ENCODE measurements around the gene STRN3. TPM values are rescaled to one million over a fixed set of nuclear protein-coding genes. Genes with fewer than 3 reads are reported as not detected.

The STRN3 gene
- total RNA-seq, 2 experiments from 2014 or later: 22.3 to 25.4 TPM

DNA sequence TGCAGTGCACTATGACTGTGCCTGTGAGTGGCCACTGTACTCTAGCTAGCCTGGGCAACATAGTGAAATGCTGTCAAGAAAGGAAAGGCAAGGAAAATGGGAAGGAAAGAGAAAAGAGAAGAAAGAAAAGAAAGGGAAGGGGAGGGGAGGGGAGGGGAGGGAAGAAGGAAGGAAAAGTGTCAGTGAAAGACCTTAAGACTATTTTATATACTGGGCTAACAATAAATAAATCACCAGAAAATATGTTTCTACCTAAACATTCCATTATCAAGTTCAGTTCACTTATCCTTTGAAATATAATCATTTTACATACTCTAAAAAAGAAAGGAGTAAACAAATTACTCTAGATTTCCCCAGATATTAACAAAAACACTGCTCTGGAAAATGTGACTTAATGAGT lies 129.7 kb downstream of the STRN3 start:
- no peak overlapping the region for H3K27ac Mint-ChIP-seq
- ChIA-PET POLR2A (no interaction called here), CTCF (no interaction called here)
- H3K36me3 Mint-ChIP-seq (ENCODE audit: low read depth): peaks cover 42% of the 10 kb centered on the region
- no peak overlapping the region for H3K4me3 Mint-ChIP-seq
- H3K9me3 Mint-ChIP-seq: no peaks in the 10 kb centered on the region
- no peaks in the 10 kb centered on the region for H3K27me3 Mint-ChIP-seq
- DNase-seq: no peak
- peaks cover 2% of the 10 kb centered on the region for H3K4me1 Mint-ChIP-seq

GRCh38 chr14:30894923-30895515 lies 131.2 kb downstream of the STRN3 start:
- Mint-ChIP-seq H3K27me3 (no peaks in the 10 kb centered on the region), H3K4me1 (peaks cover 2% of the 10 kb centered on the region), H3K9me3 (no peaks in the 10 kb centered on the region), H3K4me3 (no peak overlapping the region), H3K27ac (no peak overlapping the region), H3K36me3 (ENCODE audit: low read depth) (peaks cover 39% of the 10 kb centered on the region)
- CTCF ChIA-PET: interaction anchor here (0.6 kb wide), 1 partner anchor 433 kb away, joined by 3 read pairs; no protein-coding TSS in a partner anchor
- POLR2A ChIA-PET: no interaction called here
- no peak for DNase-seq

DNA sequence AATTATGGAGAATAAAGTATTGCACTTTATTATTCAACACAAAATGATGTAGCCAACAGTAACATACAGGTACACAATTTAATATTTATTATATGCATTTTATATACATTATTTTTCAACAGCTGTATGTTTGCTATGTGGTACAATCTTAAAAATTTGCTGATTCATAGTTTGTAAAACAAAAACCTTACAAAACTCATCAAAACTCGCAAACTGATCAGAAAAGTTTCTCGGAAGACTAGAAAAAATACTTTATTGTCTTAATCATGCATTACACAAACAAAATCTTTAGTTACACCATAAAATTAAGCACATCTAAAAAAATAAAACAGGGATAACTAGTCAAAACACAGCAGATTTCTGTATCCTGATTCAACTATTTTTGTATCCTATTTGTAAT lies 132.4 kb downstream of the STRN3 start:
- no peaks in the 10 kb centered on the region for H3K27me3 Mint-ChIP-seq
- peaks cover 30% of the 10 kb centered on the region for H3K36me3 Mint-ChIP-seq (ENCODE audit: low read depth)
- CTCF ChIA-PET: no interaction called here
- no peak overlapping the region for H3K27ac Mint-ChIP-seq
- POLR2A ChIA-PET: no interaction called here
- peaks cover 2% of the 10 kb centered on the region for H3K4me1 Mint-ChIP-seq
- DNase-seq: no peak
- no peaks in the 10 kb centered on the region for H3K9me3 Mint-ChIP-seq
- no peak overlapping the region for H3K4me3 Mint-ChIP-seq

GRCh38 chr14:30889244-30889594 lies 137.0 kb downstream of the STRN3 start:
- Mint-ChIP-seq H3K4me3 (no peak overlapping the region), H3K9me3 (no peaks in the 10 kb centered on the region), H3K27me3 (no peaks in the 10 kb centered on the region), H3K4me1 (peaks cover 5% of the 10 kb centered on the region), H3K27ac (no peak overlapping the region), H3K36me3 (ENCODE audit: low read depth) (peaks cover 4% of the 10 kb centered on the region)
- no peak for DNase-seq
- ChIA-PET CTCF (no interaction called here), POLR2A (no interaction called here)

DNA sequence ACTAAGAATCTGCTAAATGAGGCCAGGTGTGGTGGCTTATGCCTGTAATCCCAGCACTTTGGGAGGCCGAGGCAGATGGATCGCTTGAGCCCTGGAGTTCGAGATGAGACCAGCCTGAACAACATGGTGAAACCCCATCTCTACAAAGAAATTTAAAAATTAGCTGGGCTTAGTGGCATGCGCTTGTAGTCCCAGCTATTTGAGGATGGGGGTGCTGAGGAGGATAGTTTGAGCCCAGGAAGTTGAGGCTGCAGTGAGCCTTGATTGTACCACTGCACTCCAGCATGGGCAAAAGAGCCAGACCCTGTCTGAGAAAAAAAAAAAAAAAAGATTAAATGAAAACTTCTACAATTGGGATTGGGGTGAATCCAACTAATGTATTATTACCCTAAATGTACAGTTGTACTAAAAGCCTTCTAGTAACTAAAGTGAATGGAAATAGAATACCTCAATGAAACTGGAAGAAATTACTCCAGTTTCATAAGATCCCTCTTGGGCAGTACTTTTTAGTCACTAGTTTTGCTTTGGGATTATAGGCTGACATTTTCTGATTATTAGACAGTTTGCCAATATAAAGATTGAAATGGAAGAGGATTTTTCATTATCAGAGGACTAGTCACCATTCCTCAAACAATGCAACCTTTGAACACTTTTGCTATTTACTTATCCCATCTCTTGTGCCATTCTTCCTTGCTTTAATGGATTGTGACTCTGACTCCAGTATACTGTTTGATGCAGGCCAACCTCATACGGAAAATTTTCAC lies 137.5 kb downstream of the STRN3 start:
- POLR2A ChIA-PET: interaction anchor here (0.9 kb wide), 1 partner anchor 470 kb away, joined by 3 read pairs; no protein-coding TSS in a partner anchor
- no peak overlapping the region for H3K27ac Mint-ChIP-seq
- peaks cover 7% of the 10 kb centered on the region for H3K4me1 Mint-ChIP-seq

GRCh38 chr14:30885840-30886740 lies 140.1 kb downstream of the STRN3 start:
- ChIA-PET CTCF (interaction anchor here (0.5 to 0.6 kb wide), 2 partner anchors 89 to 441 kb away, joined by 5 to 7 read pairs; no protein-coding TSS in a partner anchor), POLR2A (no interaction called here)
- H3K27ac Mint-ChIP-seq: no peak overlapping the region
- no peaks in the 10 kb centered on the region for H3K27me3 Mint-ChIP-seq
- no peaks in the 10 kb centered on the region for H3K9me3 Mint-ChIP-seq
- no peak for DNase-seq
- no peak overlapping the region for H3K4me3 Mint-ChIP-seq
- peaks cover 14% of the 10 kb centered on the region for H3K4me1 Mint-ChIP-seq
- no peaks in the 10 kb centered on the region for H3K36me3 Mint-ChIP-seq (ENCODE audit: low read depth)

More for the DNA sequence above, 137.5 kb downstream of the STRN3 start:
- Mint-ChIP-seq H3K27me3 (no peaks in the 10 kb centered on the region), H3K36me3 (ENCODE audit: low read depth) (peaks cover 3% of the 10 kb centered on the region), H3K4me3 (no peak overlapping the region), H3K9me3 (no peaks in the 10 kb centered on the region)
- CTCF ChIA-PET: interaction anchor here (1.0 kb wide), 1 partner anchor 26 kb away, joined by 4 read pairs; no protein-coding TSS in a partner anchor
- no peak for DNase-seq

DNA sequence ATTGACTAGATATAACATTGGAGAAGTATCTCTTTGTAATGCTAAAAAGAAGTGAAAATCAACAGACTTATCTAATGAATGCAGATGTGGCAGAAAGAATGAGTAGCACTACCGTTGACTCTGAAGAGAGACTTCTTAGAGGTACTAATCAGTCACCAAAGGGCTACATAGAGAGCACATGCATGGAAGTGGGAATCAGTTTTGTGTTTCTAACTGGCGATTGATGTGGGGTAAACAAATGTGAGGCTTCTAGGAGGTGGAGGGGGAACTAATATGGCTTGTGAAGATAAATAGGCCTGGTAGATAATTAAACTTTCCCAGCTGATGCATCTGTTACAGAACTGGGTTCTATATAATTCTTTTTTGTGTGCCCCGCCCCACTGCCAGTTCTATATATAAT lies 141.3 kb downstream of the STRN3 start:
- Mint-ChIP-seq H3K27ac (no peak overlapping the region), H3K4me3 (no peak overlapping the region), H3K9me3 (no peaks in the 10 kb centered on the region), H3K27me3 (no peaks in the 10 kb centered on the region), H3K4me1 (peaks cover 14% of the 10 kb centered on the region), H3K36me3 (ENCODE audit: low read depth) (no peaks in the 10 kb centered on the region)
- POLR2A ChIA-PET: no interaction called here
- DNase-seq: no peak
- CTCF ChIA-PET: no interaction called here

DNA sequence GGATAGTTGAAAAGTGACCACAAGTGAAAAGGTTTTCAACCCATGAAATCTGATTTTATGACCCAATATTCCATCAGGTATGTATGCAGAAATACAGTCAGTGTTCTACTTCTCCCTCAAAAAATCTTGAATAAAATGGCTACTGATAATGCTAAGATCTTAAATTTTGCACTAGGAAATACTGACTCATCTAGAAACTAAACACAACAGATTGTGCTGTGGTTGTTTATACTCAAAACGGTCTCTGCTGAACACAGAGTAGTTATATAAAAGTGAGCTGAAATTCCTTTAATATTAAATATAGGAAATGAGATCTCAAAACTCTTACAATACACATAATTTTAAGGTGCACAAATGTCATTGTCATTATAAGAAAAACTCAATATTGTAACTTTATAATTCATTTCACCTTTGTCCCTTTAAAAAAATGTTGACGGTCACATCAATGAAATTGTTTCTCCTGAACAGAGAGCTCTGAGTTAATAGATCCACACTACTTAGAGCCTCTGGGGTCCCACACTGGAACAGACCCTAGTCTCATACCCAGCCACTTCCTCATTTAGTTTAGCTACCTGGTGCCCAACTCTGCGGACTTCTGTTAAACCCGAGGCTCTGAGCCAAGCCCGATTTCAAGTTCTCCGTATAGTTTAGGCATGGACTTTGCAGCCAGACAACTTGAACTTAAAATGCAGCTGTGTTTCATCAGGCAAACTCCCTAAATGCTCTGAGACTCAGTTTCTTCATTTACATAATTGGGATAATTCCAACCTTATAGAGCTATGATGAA lies 142.5 kb downstream of the STRN3 start:
- Mint-ChIP-seq H3K27ac (no peak overlapping the region), H3K4me1 (peaks cover 12% of the 10 kb centered on the region), H3K9me3 (no peaks in the 10 kb centered on the region), H3K4me3 (no peak overlapping the region), H3K27me3 (no peaks in the 10 kb centered on the region), H3K36me3 (ENCODE audit: low read depth) (no peaks in the 10 kb centered on the region)
- ChIA-PET POLR2A (no interaction called here), CTCF (no interaction called here)
- no peak for DNase-seq

DNA sequence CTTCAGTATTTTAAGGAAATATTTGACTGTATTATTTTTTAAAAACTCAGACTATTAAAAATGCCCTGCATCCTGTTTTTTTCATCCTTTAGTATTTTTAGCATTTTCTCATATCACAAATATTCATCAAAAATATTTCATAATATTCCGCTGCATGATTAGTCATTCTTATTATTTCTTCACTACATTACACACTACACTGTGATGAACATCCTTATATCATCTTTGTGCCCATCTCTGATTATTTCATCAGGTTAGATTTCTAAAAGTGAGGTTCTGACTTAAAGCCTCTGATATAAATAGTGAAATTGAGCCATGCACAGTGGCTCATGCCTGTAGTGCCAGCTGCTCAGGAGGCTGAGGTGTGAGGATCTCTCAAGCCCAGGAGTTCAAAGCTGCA lies 143.7 kb downstream of the STRN3 start:
- no peaks in the 10 kb centered on the region for H3K36me3 Mint-ChIP-seq (ENCODE audit: low read depth)
- H3K4me3 Mint-ChIP-seq: no peak overlapping the region
- peaks cover 7% of the 10 kb centered on the region for H3K27me3 Mint-ChIP-seq
- H3K27ac Mint-ChIP-seq: no peak overlapping the region
- H3K4me1 Mint-ChIP-seq: peaks cover 12% of the 10 kb centered on the region
- ChIA-PET POLR2A (no interaction called here), CTCF (no interaction called here)
- DNase-seq: no peak
- no peaks in the 10 kb centered on the region for H3K9me3 Mint-ChIP-seq

DNA sequence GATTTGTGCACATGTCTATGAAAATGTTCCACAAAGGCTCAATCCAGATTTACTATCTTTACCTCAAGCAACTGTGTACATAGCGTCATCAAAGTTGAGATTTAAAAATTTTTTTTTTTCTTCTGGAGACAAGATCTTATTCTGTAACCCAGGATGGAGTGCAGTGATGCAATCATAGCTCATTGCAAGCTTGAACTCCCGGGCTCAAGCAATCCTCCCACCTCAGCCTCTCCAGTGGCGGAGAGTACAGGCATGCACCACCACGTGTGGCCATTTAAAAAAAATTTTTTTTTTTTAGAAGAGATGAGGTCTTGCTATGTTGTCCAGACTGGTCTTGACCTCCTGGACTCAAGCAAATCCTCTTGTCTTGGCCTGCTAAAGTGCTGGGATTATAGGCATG lies 149.5 kb downstream of the STRN3 start:
- peaks cover 46% of the 10 kb centered on the region for H3K27me3 Mint-ChIP-seq

GRCh38 chr14:30875788-30876053 lies 150.5 kb downstream of the STRN3 start:
- Mint-ChIP-seq H3K36me3 (ENCODE audit: low read depth) (no peaks in the 10 kb centered on the region), H3K27ac (no peak overlapping the region), H3K4me1 (peaks cover 15% of the 10 kb centered on the region), H3K9me3 (no peaks in the 10 kb centered on the region), H3K4me3 (peak overlapping the region; percentile 4), H3K27me3 (peaks cover 49% of the 10 kb centered on the region)
- ChIA-PET POLR2A (no interaction called here), CTCF (no interaction called here)
- DNase-seq: no peak

More for the DNA sequence above, 149.5 kb downstream of the STRN3 start:
- ChIA-PET CTCF (no interaction called here), POLR2A (no interaction called here)
- Mint-ChIP-seq H3K4me3 (no peak overlapping the region), H3K36me3 (ENCODE audit: low read depth) (no peaks in the 10 kb centered on the region), H3K27ac (no peak overlapping the region), H3K4me1 (peaks cover 15% of the 10 kb centered on the region), H3K9me3 (no peaks in the 10 kb centered on the region)
- no peak for DNase-seq

DNA sequence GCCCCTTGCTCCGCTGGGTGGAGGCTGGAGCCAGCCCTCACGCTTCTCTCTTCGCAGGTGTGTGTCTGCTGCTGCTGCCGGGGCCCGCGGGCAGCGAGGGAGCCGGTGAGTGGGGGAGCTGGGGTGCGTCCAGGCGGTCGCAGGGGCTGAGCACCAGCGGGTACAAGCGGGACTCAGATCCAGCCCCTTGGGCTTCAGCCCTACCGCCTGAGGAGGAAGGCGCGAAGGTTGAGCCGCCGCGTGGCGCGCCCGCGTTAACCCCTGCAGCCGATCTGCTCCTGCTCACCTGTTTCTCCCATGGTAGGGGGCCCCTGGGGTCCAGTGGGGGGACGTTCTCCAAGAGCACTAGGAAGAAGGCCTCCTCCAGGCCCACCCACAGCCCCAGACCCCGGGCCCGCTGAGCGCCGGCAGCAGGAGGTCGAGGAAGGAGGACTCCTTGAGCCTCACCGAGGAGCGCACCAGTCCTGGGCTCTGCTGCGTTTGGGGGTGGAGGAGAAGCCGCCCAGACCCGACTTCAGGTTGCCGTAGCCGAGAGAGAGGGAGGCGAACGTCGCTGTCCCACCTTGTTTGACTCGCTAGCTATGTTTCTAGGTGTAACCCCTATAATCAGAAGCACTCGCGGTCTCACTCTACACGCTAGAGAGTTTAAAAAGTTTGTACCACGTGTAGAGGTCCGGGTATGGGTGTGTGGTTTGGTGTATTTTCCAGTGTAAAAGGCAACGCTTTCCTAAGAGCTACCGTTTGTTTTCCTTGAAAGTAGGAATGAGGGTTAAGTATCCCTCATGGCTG lies 151.0 kb downstream of the STRN3 start:
- Mint-ChIP-seq H3K4me1 (peaks cover 15% of the 10 kb centered on the region), H3K4me3 (peak overlapping the region; percentile 73), H3K36me3 (ENCODE audit: low read depth) (no peaks in the 10 kb centered on the region), H3K27ac (no peak overlapping the region), H3K9me3 (no peaks in the 10 kb centered on the region), H3K27me3 (peaks cover 49% of the 10 kb centered on the region)
- POLR2A ChIA-PET: no interaction called here
- CTCF ChIA-PET: no interaction called here
- DNase-seq: no peak

Measured in activated CD4-positive, alpha-beta memory T cell treated with anti-CD3 and anti-CD28 coated beads, Interleukin-2, amount 10 ng/mL, durations not matched to agents 7 days and 5 days (primary cell).